SK-MEL-5 (cell line): ENCODE results near the gene PTPN4. TPM values are rescaled to one million over a fixed set of nuclear protein-coding genes. Genes with fewer than 3 reads are reported as not detected.

Source experiments
- DNase-seq: peaks from one replicate; pipeline ENCODE4 v3.0.0-alpha.2; 2016; ENCODE audit warnings: low read depth, low spot score
- in situ Hi-C: cut with HindIII; loops from 2 replicates; pipeline ENCODE4 v1.10.0; 2016; ENCODE audit warnings: low sequenced_read_pairs, high pct_unique_total_duplicates, low pct_unique_long_range_greater_than_20kb
- total RNA-seq: library from RNA; depleted of rRNA; stranded (reverse); fragments of >200 nt; shearing (Covaris generic); gene quantifications from 2 replicates; pipeline ENCODE4 v1.2.3, GENCODE V29; 2014

PTPN4 gene
- total RNA-seq, 1 experiment from 2014 or later, result 15.7 TPM

DNA sequence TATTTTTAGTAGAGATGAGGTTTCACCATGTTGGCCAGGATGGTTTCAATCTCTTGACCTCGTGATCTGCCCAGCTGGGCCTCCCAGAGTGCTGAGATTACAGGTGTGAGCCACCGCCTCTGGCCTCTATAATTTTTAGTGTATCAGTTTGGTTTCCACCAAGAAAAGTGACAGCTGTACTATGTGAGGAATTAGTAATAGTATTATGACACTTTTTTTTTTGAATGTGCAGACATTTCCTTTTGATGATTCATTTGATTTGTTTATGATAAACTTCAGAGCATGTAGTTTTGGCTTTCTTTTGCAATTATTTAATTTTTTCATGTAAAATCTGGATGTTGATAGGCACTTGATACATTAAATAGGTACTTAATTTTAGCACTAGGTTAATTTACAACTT, 61.5 kb downstream of the PTPN4 start:
- no peak for DNase-seq
- in situ Hi-C loops, result no loop called here

GRCh38 chr2:119823734-119824334, 64.1 kb downstream of the PTPN4 start:
- in situ Hi-C loops, result no loop called here
- peak; percentile 66 for DNase-seq

DNA sequence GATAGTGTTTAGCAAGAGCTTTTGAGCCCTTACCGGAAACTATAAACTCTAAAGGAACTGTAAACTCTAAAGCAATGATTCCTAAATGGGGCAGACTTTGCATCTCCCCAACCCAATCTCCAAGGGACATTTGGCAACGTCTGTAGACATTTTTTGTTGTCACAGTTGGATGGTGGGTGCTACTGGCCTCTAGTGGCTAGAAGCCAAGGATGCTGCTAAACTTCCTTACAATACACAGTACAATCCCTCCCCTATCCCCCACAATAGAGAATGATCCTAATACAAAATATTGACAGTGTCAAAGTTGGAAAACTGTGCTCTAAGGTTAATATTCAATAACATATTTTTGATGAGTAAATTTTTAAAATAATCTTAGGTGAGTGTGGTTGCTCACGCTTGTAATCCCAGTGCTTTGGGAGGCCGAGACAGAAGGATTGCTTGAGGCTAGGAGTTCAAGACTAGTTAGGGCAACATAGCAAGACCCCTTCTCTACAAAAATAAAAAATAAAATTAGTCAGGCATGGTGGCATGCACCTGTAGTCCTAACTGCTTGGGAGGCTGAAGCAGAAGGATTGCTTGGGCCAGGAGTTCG, 66.7 kb downstream of the PTPN4 start:
- in situ Hi-C loops, result no loop called here
- DNase-seq, result peak; percentile 72

- no peak for DNase-seq
- in situ Hi-C loops, result no loop called here
Observed at GRCh38 chr2:119827866-119828507, 68.3 kb downstream of the PTPN4 start.

GRCh38 chr2:119836455-119837142, 76.9 kb downstream of the PTPN4 start:
- no peak for DNase-seq
- in situ Hi-C loops, result no loop called here

DNA sequence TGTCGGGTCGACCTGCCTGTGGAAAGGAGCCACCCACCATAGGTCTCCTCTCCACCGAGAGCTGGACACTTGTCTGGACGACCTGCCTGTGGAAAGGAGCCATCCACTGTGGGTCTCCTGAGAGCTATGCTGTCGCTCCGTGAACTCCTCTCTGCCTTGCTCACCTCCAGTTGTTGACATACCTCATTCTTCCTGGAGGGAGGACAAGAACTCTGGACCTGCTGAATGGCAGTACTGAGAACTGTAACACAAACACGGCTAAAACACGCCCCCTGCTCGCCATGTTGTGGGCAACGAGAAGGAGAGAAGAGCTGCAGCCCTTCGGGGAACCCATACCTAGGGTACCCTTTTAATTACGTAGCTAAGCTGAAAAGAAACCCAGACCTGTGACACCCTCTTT, 77.6 kb downstream of the PTPN4 start:
- no peak for DNase-seq
- in situ Hi-C loops, result no loop called here

- DNase-seq, result no peak
Observed at GRCh38 chr2:119837759-119838158, 78.0 kb downstream of the PTPN4 start.

DNA sequence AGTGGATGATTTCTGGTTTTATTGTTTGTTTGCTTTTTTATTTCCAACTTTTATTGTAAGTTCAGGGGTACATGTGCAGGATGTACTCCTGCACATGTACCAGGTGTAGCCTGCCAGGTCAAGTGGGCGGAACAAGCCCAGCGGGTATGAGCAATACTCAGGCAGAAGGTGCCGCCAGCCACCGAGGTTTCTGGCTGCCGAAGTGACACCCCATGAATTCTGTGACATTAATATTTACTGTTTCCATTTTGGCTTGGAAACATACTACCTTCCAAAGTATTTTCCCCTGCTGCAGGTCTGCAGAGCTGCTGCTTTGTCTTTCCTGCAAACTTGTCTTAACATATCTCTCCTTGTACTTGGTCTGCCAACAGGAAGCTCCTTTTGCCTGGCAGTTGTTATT, 78.5 kb downstream of the PTPN4 start:
- in situ Hi-C loops, result no loop called here
- no peak for DNase-seq

More at GRCh38 chr2:119837759-119838158, 78.0 kb downstream of the PTPN4 start:
- in situ Hi-C loops, result no loop called here

DNA sequence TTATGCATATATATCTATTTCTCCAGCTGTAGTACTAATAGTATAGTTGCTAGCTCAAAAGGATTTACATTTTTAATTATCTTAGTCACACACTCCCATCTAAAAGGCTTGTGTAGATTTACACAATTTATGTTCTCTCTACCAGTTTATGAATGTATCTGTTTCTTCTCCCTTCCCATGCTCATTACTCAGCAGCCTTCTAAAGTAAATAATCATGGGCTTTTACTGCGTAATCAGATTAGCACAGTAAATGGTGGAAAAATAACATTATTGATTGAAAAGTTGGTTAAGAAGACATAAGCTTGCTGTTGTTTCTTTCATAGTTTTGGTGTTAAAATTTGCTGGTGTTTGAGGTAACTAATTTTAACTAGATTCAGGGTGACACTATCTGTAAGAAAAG, 81.8 kb downstream of the PTPN4 start:
- in situ Hi-C loops, result no loop called here

DNA sequence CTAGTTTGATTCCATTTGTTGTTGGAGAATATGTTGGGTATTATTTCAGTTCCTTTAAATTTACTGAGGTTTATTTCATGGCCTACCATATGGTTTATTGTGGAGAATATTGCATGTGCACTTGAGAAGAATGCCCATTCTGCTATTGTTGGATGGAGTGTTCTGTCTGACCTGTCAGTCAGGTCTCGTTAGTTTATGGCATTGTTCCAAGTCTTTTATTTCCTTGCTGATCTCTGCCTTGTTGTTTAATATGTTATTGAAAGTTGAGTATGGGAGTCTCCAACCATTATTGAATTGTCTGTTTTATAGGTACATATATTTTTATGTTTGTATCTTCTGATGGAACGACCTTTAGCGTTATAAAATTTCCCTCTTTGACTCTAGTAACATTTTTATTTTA, 86.3 kb downstream of the PTPN4 start:
- in situ Hi-C loops, result no loop called here
- DNase-seq, result no peak

More for the DNA sequence above, 81.8 kb downstream of the PTPN4 start:
- DNase-seq, result no peak

- DNase-seq, result no peak
- in situ Hi-C loops, result no loop called here
Observed at GRCh38 chr2:119849838-119850565, 90.3 kb downstream of the PTPN4 start.

DNA sequence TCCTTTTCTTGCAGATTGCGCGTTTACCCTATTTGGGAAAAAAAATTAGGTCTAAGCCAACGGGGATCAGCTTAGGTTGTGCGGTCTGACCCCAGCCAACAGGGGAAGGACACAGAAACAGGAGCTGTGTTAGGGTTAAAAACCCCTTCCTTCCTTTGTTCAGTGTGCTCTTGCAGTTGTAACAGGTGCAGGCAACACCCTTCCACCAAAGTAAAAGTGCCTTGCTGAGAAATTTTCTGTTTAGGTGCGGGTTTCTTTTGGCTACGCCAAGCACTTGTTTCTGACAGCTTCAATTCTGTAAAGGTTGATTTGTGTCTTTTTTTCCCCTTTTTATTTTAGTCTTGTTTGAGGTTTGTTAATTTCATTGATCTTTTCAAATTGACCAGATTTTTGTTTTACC, 92.5 kb downstream of the PTPN4 start:
- no peak for DNase-seq
- in situ Hi-C loops, result no loop called here

- no peak for DNase-seq
- in situ Hi-C loops, result no loop called here
Observed at GRCh38 chr2:119853777-119854399, 94.2 kb downstream of the PTPN4 start.

GRCh38 chr2:119856469-119856901, 96.8 kb downstream of the PTPN4 start:
- in situ Hi-C loops, result no loop called here
- no peak for DNase-seq

DNA sequence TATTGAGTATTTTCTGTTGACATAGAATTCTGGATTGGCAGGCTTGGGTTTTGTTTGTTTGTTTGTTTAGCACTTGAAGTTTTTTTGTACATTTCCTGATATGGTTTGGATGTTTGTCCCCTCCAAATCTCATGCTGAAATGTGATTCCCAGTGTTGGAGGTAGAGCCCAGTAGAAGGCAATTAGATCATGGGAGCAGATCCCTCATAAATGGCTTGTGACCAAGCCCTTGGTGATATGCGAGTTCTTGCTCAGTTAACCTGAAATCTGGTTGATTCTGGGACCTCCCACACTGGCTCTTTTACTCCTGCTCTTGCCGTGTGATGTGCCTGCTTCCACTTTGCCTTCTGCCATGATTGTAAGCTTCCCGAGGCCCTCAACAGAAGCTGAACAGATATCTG, 98.0 kb downstream of the PTPN4 start:
- DNase-seq, result no peak
- in situ Hi-C loops, result no loop called here

GRCh38 chr2:119859528-119859927, 99.8 kb downstream of the PTPN4 start:
- in situ Hi-C loops, result no loop called here
- DNase-seq, result no peak

DNA sequence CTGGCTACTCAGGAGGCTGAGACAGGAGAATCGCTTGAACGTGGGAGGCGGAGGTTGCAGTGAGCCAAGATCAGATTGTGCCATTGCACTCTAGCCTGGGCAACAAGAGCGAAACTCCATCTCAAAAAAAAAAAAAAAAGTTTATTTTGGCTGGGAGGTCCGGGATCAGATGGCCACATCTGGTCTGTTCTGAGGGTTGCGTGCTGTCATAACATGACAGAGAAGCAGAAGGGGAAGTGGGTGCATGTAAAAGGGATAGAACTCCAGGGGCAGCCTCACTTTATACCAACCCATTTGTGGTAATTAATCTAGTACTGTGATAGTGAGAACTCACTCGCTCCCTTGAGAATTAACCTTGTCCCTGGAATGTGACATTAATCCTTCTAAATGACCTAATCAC, 101.2 kb downstream of the PTPN4 start:
- DNase-seq, result no peak
- in situ Hi-C loops, result no loop called here
